ENCODE data around the gene NACA.

NACA gene

GRCh38 chr12:56724972-56725722 lies at the start of gene NACA:
Gene NACA (minus strand): TSS chr12:56725299. CDS start chr12:56724521, 778 bp downstream.
- DNase-seq = peak; percentile 99
- peak within 1 kb of the TSS; percentile 96 for H3K9ac ChIP-seq (ENCODE audit: low read length)
- H3K9me3 ChIP-seq (replicated peaks; ENCODE audit: insufficient read depth, low read length) = no peaks in the 10 kb centered on the region
- peaks cover 55% of the 10 kb centered on the region for H3K79me2 ChIP-seq (ENCODE audit: low read length)
- peaks cover 27% of the 10 kb centered on the region for H4K20me1 ChIP-seq (ENCODE audit: insufficient read depth, low read length)
- peaks cover 30% of the 10 kb centered on the region for H3K4me1 ChIP-seq (ENCODE audit: low read length)
- H3K36me3 ChIP-seq (replicated peaks; ENCODE audit: insufficient read depth, low read length) = no peaks in the 10 kb centered on the region; the same call in 1 of the 2 replicates
- peak within 1 kb of the TSS; percentile 62 for H3K4me2 ChIP-seq (ENCODE audit: low read depth, low read length)
- H3K9me2 ChIP-seq (replicated peaks; ENCODE audit: insufficient read depth, low read length) = no peaks in the 10 kb centered on the region
- no peak for TF ChIP-seq CTCF (IDR thresholded peaks at IDR 0.05; ENCODE audit: low read length)
- no peak for TF ChIP-seq EZH2phosphoT487 (IDR thresholded peaks at IDR 0.05; ENCODE audit: low read length)
- no peak for TF ChIP-seq EZH2 (optimal IDR thresholded peaks at IDR 0.05; ENCODE audit: low read depth, low read length)
- peak within 1 kb of the TSS; percentile 51 for H2AFZ ChIP-seq (ENCODE audit: low read length)
- H3K27ac ChIP-seq (ENCODE audit: low read length) = peak within 1 kb of the TSS; percentile 75
- H3F3A ChIP-seq (ENCODE audit: insufficient read depth, low read length) = peaks cover 50% of the 10 kb centered on the region
- peak within 1 kb of the TSS; percentile 91 for H3K4me3 ChIP-seq (ENCODE audit: low read length)
- H3K27me3 ChIP-seq (replicated peaks; ENCODE audit: insufficient read depth, low read length) = no peaks in the 10 kb centered on the region

GRCh38 chr12:56773113-56773512 lies 48.0 kb upstream of the NACA start:
- no peak for TF ChIP-seq EZH2phosphoT487 (IDR thresholded peaks at IDR 0.05; ENCODE audit: low read length)
- no peak for TF ChIP-seq CTCF (IDR thresholded peaks at IDR 0.05; ENCODE audit: low read length)
- TF ChIP-seq EZH2 (optimal IDR thresholded peaks at IDR 0.05; ENCODE audit: low read depth, low read length) = no peak
- Histone ChIP-seq H2AFZ (ENCODE audit: low read length) (no peak overlapping the region), H3K9me3 (replicated peaks; ENCODE audit: insufficient read depth, low read length) (no peaks in the 10 kb centered on the region), H3K4me3 (ENCODE audit: low read length) (no peak overlapping the region), H3K27me3 (replicated peaks; ENCODE audit: insufficient read depth, low read length) (no peaks in the 10 kb centered on the region), H3K4me1 (ENCODE audit: low read length) (no peaks in the 10 kb centered on the region), H3F3A (ENCODE audit: insufficient read depth, low read length) (no peaks in the 10 kb centered on the region), H3K4me2 (ENCODE audit: low read depth, low read length) (no peak overlapping the region), H3K9ac (ENCODE audit: low read length) (no peak overlapping the region), H3K27ac (ENCODE audit: low read length) (no peak overlapping the region), H3K79me2 (ENCODE audit: low read length) (no peaks in the 10 kb centered on the region), H3K9me2 (replicated peaks; ENCODE audit: insufficient read depth, low read length) (no peaks in the 10 kb centered on the region), H4K20me1 (ENCODE audit: insufficient read depth, low read length) (no peaks in the 10 kb centered on the region), H3K36me3 (replicated peaks; ENCODE audit: insufficient read depth, low read length) (no peaks in the 10 kb centered on the region)
- DNase-seq = no peak

GRCh38 chr12:56772625-56773024 lies 47.5 kb upstream of the NACA start:
- no peak for DNase-seq
- H3K4me3 ChIP-seq (ENCODE audit: low read length) = no peak overlapping the region

More at GRCh38 chr12:56772625-56773024, 47.5 kb upstream of the NACA start:
- Histone ChIP-seq H3K9me2 (replicated peaks; ENCODE audit: insufficient read depth, low read length) (no peaks in the 10 kb centered on the region), H3K4me2 (ENCODE audit: low read depth, low read length) (no peak overlapping the region), H3K9ac (ENCODE audit: low read length) (no peak overlapping the region), H3K4me1 (ENCODE audit: low read length) (no peaks in the 10 kb centered on the region), H3K27me3 (replicated peaks; ENCODE audit: insufficient read depth, low read length) (no peaks in the 10 kb centered on the region), H3F3A (ENCODE audit: insufficient read depth, low read length) (no peaks in the 10 kb centered on the region), H2AFZ (ENCODE audit: low read length) (no peak overlapping the region), H3K9me3 (replicated peaks; ENCODE audit: insufficient read depth, low read length) (no peaks in the 10 kb centered on the region), H3K79me2 (ENCODE audit: low read length) (no peaks in the 10 kb centered on the region), H3K27ac (ENCODE audit: low read length) (no peak overlapping the region), H3K36me3 (replicated peaks; ENCODE audit: insufficient read depth, low read length) (no peaks in the 10 kb centered on the region), H4K20me1 (ENCODE audit: insufficient read depth, low read length) (no peaks in the 10 kb centered on the region)
- TF ChIP-seq EZH2 (optimal IDR thresholded peaks at IDR 0.05; ENCODE audit: low read depth, low read length) (no peak), EZH2phosphoT487 (IDR thresholded peaks at IDR 0.05; ENCODE audit: low read length) (no peak), CTCF (IDR thresholded peaks at IDR 0.05; ENCODE audit: low read length) (no peak)

Measured in MM.1S (cell line).